Smooth muscle cell (in vitro differentiated cells): ENCODE measurements around the gene RPN1. TPM values are rescaled to one million over a fixed set of nuclear protein-coding genes. Genes with fewer than 3 reads are reported as not detected.

Source experiments
- DNase-seq: peaks from one replicate; lab custom pipeline; 2025; ENCODE audit not compliant: unreplicated experiment; lab: John Stamatoyannopoulos, UW
- H2AFZ ChIP-seq: fragments of 200-600 bp; sonication (generic); 2 replicates; pipeline ENCODE4 v1.6.0; 2016; ENCODE audit warnings: antibody characterized with exemption, low read depth, mild to moderate bottlenecking
- H3F3A ChIP-seq: fragments of 200-600 bp; sonication (generic); 2 replicates; pipeline ENCODE4 v1.6.0; 2017; ENCODE audit warnings: antibody characterized with exemption, low read depth
- H3K27ac ChIP-seq: fragments of 200-600 bp; sonication (generic); 2 replicates; pipeline ENCODE4 v1.5.1; 2016; ENCODE audit warnings: low read depth, mild to moderate bottlenecking
- H3K27me3 ChIP-seq: fragments of 200-600 bp; sonication (generic); 2 replicates; pipeline ENCODE4 v1.6.1; 2016; ENCODE audit warnings: low read depth, mild to moderate bottlenecking
- H3K36me3 ChIP-seq: fragments of 200-600 bp; sonication (generic); 2 replicates; pipeline ENCODE4 v1.5.1; 2016; ENCODE audit warnings: low read depth
- H3K4me1 ChIP-seq: fragments of 200-600 bp; sonication (generic); 2 replicates; pipeline ENCODE4 v1.5.1; 2016; ENCODE audit warnings: low read depth
- H3K4me2 ChIP-seq: fragments of 200-600 bp; sonication (generic); 2 replicates; pipeline ENCODE4 v1.6.0; 2016; ENCODE audit warnings: mild to moderate bottlenecking
- H3K4me3 ChIP-seq: fragments of 200-600 bp; sonication (generic); 2 replicates; pipeline ENCODE4 v1.5.1; 2016; ENCODE audit warnings: mild to moderate bottlenecking
- H3K79me2 ChIP-seq: fragments of 200-600 bp; sonication (generic); 2 replicates; pipeline ENCODE4 v1.6.0; 2016; ENCODE audit warnings: low read depth, mild to moderate bottlenecking
- H3K9ac ChIP-seq: fragments of 200-600 bp; sonication (generic); 2 replicates; pipeline ENCODE4 v1.6.0; 2016; ENCODE audit warnings: low read depth
- H3K9me3 ChIP-seq: fragments of 200-600 bp; sonication (generic); replicated peaks from 2 replicates; pipeline ENCODE4 v1.5.1; 2016; ENCODE audit warnings: low read depth
- H4K20me1 ChIP-seq: fragments of 200-600 bp; sonication (generic); 2 replicates; pipeline ENCODE4 v1.6.0; 2016; ENCODE audit warnings: low read depth
- WGBS: methylation state at CpG from one replicate; pipeline ENCODE4 v1.1.7; 2016; ENCODE audit warnings: low lambda C conversion rate; 5-methylcytosine and 5-hydroxymethylcytosine counted together
- polyA plus RNA-seq: library from polyadenylated mRNA; unstranded; fragments of >200 nt; fragmentation: Nextera tagmentation; extraction: Ambion mirVana; gene quantifications from 2 replicates; pipeline ENCODE4 v1.2.1, GENCODE V29; 2016
- total RNA-seq: library from RNA; depleted of rRNA; stranded (reverse); fragments of >200 nt; gene quantifications from 2 replicates; pipeline ENCODE4 v1.2.3, GENCODE V29; 2014
- TF ChIP-seq, protein P1 (sequence below): fragments of 200-600 bp; sonication (generic); IDR thresholded peaks from 2 replicates; pipeline ENCODE4 v1.5.1; 2017; ENCODE audit warnings: borderline replicate concordance, mild to moderate bottlenecking, antibody characterized with exemption; ENCODE audit not compliant: insufficient read depth, poor library complexity, severe bottlenecking

Gene RPN1
- total and polyA plus RNA-seq, 2 experiments from 2014 or later = 420 to 520 TPM

GRCh38 chr3:128573160-128573559 is 77.5 kb downstream of the RPN1 start:
- no peak overlapping the region for H3K9ac ChIP-seq
- TF ChIP-seq, protein P1, sequence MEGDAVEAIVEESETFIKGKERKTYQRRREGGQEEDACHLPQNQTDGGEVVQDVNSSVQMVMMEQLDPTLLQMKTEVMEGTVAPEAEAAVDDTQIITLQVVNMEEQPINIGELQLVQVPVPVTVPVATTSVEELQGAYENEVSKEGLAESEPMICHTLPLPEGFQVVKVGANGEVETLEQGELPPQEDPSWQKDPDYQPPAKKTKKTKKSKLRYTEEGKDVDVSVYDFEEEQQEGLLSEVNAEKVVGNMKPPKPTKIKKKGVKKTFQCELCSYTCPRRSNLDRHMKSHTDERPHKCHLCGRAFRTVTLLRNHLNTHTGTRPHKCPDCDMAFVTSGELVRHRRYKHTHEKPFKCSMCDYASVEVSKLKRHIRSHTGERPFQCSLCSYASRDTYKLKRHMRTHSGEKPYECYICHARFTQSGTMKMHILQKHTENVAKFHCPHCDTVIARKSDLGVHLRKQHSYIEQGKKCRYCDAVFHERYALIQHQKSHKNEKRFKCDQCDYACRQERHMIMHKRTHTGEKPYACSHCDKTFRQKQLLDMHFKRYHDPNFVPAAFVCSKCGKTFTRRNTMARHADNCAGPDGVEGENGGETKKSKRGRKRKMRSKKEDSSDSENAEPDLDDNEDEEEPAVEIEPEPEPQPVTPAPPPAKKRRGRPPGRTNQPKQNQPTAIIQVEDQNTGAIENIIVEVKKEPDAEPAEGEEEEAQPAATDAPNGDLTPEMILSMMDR = no peak
- H3K27me3 ChIP-seq = no peaks in the 10 kb centered on the region
- no peaks in the 10 kb centered on the region for H3K79me2 ChIP-seq
- H3K4me1 ChIP-seq = no peaks in the 10 kb centered on the region
- no peaks in the 10 kb centered on the region for H3K9me3 ChIP-seq
- DNase-seq = no peak
- WGBS = 54% methylated on average over 6 of the region's 6 CpGs
- no peaks in the 10 kb centered on the region for H4K20me1 ChIP-seq
- H3K36me3 ChIP-seq = no peaks in the 10 kb centered on the region
- no peak overlapping the region for H3K27ac ChIP-seq
- no peak overlapping the region for H2AFZ ChIP-seq
- no peak overlapping the region for H3K4me3 ChIP-seq
- no peak overlapping the region for H3K4me2 ChIP-seq
- no peaks in the 10 kb centered on the region for H3F3A ChIP-seq

DNA sequence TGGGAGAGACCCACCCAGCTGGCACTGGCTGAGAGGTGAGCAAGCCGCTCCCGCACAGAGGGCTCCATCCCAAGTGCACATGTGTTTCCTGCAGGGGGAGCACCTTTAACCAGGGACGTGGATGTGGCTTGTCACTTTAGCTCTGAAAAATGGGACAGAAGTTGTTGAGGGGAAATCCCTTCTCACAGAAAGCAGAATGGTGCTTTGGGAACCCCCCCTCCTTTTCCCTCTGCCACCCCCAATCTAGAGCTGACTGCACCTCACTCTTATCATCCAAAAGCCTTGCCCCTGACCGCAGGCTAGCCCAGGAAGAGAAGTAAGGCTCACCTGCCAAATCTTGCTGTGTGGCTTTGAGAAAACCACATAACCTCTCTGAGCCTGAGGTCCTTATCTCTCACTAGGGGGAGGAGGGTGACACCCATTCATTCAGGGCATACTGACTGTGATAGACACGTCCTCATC is 77.9 kb downstream of the RPN1 start:
- H3F3A ChIP-seq = no peaks in the 10 kb centered on the region
- 82% methylated on average over 5 of the region's 5 CpGs for WGBS
- H3K4me2 ChIP-seq = no peak overlapping the region
- H3K27me3 ChIP-seq = no peaks in the 10 kb centered on the region
- TF ChIP-seq, protein P1 = peak; percentile 16
- H3K79me2 ChIP-seq = no peaks in the 10 kb centered on the region
- no peaks in the 10 kb centered on the region for H3K4me1 ChIP-seq
- no peaks in the 10 kb centered on the region for H4K20me1 ChIP-seq
- no peaks in the 10 kb centered on the region for H3K9me3 ChIP-seq
- H3K4me3 ChIP-seq = no peak overlapping the region
- H3K9ac ChIP-seq = no peak overlapping the region
- no peak overlapping the region for H2AFZ ChIP-seq
- H3K36me3 ChIP-seq = no peaks in the 10 kb centered on the region
- DNase-seq = no peak
- H3K27ac ChIP-seq = no peak overlapping the region

- TF ChIP-seq, protein P1 = no peak
- H4K20me1 ChIP-seq = no peaks in the 10 kb centered on the region
- H3K27ac ChIP-seq = no peak overlapping the region
- no peak for DNase-seq
- no peaks in the 10 kb centered on the region for H3K36me3 ChIP-seq
- H3K4me2 ChIP-seq = no peak overlapping the region
- H3K4me3 ChIP-seq = no peak overlapping the region
- WGBS = 75% methylated on average over 13 of the region's 13 CpGs
- no peak overlapping the region for H3K9ac ChIP-seq
- no peaks in the 10 kb centered on the region for H3K27me3 ChIP-seq
- no peak overlapping the region for H2AFZ ChIP-seq
- H3F3A ChIP-seq = no peaks in the 10 kb centered on the region
- no peaks in the 10 kb centered on the region for H3K4me1 ChIP-seq
- no peaks in the 10 kb centered on the region for H3K79me2 ChIP-seq
- H3K9me3 ChIP-seq = no peaks in the 10 kb centered on the region
Measured at GRCh38 chr3:128572013-128572412, 78.6 kb downstream of the RPN1 start.

Other genes with a start within 250 kb of the RPN1 start
- not detected in 2 replicates for gene DNAJB8, start 183.9 kb downstream of the RPN1 start, total RNA-seq
- gene DNAJB8, start 183.9 kb downstream of the RPN1 start, polyA plus RNA-seq = not detected in 2 replicates
- 3.2 and 5.8 TPM in 2 replicates for gene GATA2, start 157.6 kb downstream of the RPN1 start, total RNA-seq
- gene GATA2, start 157.6 kb downstream of the RPN1 start, polyA plus RNA-seq = 6.8 and 10.4 TPM in 2 replicates
- gene RAB7A, start 75.4 kb upstream of the RPN1 start, total RNA-seq = 103 and 110 TPM in 2 replicates
- 169 and 190 TPM in 2 replicates for gene RAB7A, start 75.4 kb upstream of the RPN1 start, polyA plus RNA-seq
- gene ACAD9, start 228.8 kb upstream of the RPN1 start, total RNA-seq = 20.7 and 24.4 TPM in 2 replicates
- gene ACAD9, start 228.8 kb upstream of the RPN1 start, polyA plus RNA-seq = 24.5 and 27.7 TPM in 2 replicates